Kidney tubule cell (primary cell): ENCODE data around the gene TSR1.
"Not testable (repeated sequence)": the region's sequence is repeated elsewhere in the genome, so short reads cannot be mapped to it uniquely, and the experiment has no call there.

ENCODE experiments used
- DNase-seq: peaks from one replicate; pipeline ENCODE4 v3.0.0-alpha.2; 2018; ENCODE audit warnings: low spot score

Gene TSR1

GRCh38 chr17:2336852-2337543 is 741 bp upstream of the TSR1 start, which contains the start of gene SGSM2:
SGSM2 (plus strand) TSS chr17:2337501; CDS start chr17:2337689, 188 bp downstream.
- DNase-seq, result peak; percentile 49

- DNase-seq, result peak; percentile 43
Observed at GRCh38 chr17:2335726-2336214, 487 bp downstream of the TSR1 start.

- no peak for DNase-seq
Observed at GRCh38 chr17:2331303-2331702, 5.0 kb downstream of the TSR1 start.

DNA sequence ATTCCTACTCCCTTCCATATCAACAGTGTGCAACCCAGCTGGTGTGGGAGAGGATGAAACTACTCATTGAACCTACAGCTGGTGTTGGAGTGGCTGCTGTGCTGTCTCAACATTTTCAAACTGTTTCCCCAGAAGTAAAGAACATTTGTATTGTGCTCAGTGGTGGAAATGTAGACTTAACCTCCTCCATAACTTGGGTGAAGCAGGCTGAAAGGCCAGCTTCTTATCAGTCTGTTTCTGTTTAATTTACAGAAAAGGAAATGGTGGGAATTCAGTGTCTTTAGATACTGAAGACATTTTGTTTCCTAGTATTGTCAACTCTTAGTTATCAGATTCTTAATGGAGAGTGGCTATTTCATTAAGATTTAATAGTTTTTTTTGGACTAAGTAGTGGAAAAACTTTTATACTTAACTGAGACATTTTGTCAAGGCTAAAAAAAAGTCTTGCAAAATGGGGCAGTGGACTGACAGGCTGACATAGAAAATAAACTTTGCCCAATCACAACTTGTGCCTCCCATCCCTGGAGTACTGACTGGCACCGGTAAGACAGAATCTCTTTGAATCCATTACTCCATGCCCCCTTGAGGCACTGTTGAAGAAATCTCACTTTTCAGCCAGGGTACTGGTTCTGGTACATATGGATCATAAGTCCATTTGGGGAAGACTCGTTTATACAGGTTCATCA is 12.5 kb downstream of the TSR1 start:
- DNase-seq, result no peak

- no peak for DNase-seq
Observed at GRCh38 chr17:2321399-2321798, 14.9 kb downstream of the TSR1 start.

DNA sequence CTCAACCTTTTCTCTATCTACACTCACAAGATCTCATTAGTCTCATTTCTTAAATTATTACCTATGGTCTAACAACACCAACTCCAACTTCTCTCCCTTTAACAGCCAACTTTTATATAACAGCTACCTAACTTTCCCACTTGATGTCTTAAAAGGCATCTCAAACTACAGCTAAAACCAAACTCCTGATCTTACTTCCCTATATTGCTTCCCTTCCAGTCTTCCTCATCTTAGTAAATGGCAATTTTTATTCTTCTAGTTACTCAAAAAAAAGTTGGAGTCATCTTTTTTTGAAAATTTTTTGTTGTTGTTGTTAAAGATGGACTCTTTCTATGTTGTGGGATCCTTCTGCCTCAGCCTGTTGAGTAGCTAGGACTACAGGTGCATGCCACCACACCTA is 17.2 kb downstream of the TSR1 start:
- no peak for DNase-seq

- DNase-seq, result no peak
Observed at GRCh38 chr17:2317796-2318195, 18.5 kb downstream of the TSR1 start.

GRCh38 chr17:2316916-2317205 is 19.4 kb downstream of the TSR1 start:
- not testable (repeated sequence) for DNase-seq

DNA sequence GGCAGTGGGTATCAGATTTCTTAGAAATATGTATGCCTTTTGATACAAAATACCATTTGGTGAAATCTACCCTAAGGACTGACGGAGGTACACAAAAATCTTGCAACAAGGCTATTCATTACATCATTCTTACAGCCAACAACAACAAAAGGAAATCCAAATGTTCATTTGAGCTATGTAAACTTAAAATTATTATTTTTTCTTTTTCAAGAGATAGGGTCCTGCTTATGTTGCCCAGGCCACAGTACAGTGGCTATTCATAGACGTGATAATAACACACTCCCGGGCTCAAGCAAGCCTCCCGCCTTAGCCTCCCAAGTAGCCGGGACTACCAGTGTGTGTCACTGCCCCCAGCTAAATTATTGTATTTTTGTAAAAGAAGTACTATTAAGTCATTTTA is 23.5 kb downstream of the TSR1 start:
- no peak for DNase-seq

GRCh38 chr17:2309338-2310154 is 26.7 kb downstream of the TSR1 start:
- DNase-seq, result no peak

- DNase-seq, result no peak
Observed at GRCh38 chr17:2304931-2305330, 31.3 kb downstream of the TSR1 start.

- peak; percentile 91 for DNase-seq
Observed at GRCh38 chr17:2303204-2304188, 32.8 kb downstream of the TSR1 start, which contains the start of the genes SMG6 and SRR. SMG6 (minus strand) TSS chr17:2303785; CDS start chr17:2303720, 65 bp downstream. SRR (plus strand) TSS chr17:2303950; CDS start chr17:2315561, 11,611 bp downstream.

- DNase-seq, result no peak
Observed at GRCh38 chr17:2302778-2303203, 33.5 kb downstream of the TSR1 start.

DNA sequence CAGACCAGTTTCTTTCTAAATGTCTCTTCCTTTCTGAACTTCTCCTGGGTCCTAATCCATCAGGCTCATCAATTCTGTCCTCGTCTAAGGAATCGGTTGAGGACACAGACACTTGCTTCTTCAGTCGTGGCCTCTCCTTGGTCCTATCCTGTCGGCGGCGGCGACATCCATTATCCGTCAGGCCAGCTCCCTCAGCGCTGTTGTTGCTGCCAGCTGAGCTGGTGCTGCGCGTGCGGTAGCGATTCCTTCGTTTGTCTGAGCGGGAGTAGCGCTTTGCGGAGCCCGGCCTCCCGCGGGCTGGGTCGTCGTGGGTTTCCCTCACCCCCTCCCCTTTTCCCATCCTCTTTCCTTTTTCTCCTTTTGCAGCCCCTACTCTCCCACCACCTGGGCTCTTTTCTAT is 36.5 kb downstream of the TSR1 start:
- DNase-seq, result no peak

DNA sequence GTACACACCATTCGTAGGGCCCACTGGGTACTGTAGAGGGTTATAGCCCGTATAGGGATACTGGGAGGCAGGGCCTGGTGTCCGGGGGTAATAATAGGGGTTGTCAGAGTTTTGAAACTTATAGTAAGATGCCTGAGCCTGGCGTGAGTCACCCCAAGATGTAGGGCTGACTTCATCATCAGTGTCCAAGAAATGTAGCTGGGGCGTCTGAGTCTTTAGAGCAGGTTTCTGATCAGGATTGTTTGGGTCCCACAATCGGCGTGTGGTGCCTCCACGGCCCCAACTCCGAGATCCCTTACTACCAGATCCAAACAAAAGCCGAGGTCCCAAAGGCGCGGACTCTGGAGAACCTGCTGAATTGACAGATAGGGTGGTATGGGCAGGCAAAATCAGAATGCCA is 37.1 kb downstream of the TSR1 start:
- no peak for DNase-seq

DNA sequence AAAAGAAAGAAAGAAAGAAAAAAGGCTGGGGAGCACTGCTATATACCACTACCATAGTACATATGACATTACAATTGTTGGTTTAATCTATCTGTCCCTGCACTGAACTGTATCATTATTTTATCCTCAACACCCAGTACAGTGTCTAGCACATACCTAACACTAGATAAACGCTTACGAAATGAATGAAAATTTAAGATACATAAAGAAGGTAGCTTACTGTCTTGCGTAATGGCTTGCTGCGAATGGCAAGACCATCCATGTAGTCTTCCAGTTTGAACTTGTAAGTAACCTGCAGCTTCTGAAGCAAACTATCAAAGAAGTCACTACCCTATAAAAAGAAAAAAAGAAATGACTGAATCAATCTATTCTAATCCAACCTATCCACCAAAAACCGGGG is 39.2 kb downstream of the TSR1 start:
- no peak for DNase-seq

DNA sequence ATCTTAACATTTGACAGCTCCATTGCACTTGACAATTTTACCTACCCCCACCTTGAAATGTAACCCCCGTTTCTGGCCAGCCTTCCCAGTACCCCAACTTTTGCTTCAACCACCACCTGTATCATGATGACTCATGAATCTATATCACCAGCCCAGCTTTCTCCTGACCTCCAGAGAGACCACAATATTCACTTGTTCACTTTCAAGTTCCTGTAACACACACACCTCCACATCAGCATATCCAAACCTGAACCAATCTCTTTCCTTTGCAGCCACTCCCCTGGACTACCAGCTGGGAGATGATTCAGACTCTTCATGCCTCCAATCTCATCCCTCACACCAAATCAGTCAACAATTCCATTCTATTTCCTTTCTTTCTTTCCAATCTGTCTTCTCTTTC is 40.7 kb downstream of the TSR1 start:
- peak; percentile 43 for DNase-seq

DNA sequence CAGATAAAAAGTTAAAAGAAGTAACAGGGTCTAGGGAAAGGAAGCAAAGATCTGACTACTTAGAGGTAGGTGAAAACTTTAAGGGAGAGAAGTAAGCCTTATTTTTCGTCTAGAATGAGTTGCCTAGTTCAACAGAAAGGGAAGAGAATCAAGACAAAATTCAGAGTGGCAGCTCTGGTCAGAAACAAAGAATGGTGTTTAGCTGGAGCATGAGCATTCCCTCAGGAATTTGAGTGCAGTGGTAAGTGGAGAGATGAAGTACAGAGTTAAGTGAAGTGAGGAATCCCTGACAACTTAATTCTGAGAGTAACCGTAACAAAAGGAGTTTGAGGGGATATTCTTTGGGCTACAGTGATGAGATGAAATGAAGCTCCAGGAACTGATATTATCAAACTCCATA is 44.2 kb downstream of the TSR1 start:
- DNase-seq, result peak; percentile 55

GRCh38 chr17:2289878-2290478 is 46.3 kb downstream of the TSR1 start:
- DNase-seq, result no peak

- DNase-seq, result no peak
Observed at GRCh38 chr17:2283302-2283701, 53.0 kb downstream of the TSR1 start.

DNA sequence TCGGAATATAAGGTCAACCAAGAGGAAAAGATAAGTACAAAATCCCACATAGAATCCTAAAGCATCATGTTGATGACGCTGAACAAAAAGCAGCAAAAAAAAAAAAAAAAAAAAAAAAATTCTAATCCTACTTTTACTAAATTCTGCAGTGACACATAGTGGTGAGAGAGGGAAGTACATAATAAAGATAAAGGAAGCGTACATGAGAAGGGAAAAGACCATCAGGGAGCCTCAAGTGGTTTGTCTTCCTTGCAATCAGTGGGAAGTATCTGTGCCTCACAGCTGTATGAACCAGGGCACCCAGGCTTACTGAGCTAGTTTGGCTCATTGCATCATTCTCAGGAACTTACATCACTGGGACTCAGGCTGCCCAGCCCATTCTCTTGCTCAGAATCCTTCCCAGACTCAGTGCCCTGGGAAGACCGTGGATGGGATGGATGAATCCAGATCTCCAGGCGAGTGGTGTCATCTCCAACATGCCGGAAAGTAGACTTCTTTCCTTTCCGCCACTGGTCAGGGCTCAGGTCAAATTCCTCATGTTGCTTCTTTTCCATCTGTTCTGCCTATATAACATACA is 53.9 kb downstream of the TSR1 start:
- DNase-seq, result peak; percentile 63
